ENCODE measurements around the gene PSMA7.
"Not testable (repeated sequence)": the region's sequence is repeated elsewhere in the genome, so short reads cannot be mapped to it uniquely, and the experiment has no call there.

Gene PSMA7

GRCh38 chr20:62117362-62117646 is 25.9 kb downstream of the PSMA7 start:
- no peak for TF ChIP-seq CTCF (IDR thresholded peaks at IDR 0.05; ENCODE audit: borderline replicate concordance, control extremely low read depth, extremely low read depth, insufficient read depth, missing control alignments)
- in situ Hi-C loops (cut with MboI; ENCODE audit: low sequenced_read_pairs, unreplicated experiment): no loop called here
- no peak for DNase-seq (ENCODE audit: low spot score)

DNA sequence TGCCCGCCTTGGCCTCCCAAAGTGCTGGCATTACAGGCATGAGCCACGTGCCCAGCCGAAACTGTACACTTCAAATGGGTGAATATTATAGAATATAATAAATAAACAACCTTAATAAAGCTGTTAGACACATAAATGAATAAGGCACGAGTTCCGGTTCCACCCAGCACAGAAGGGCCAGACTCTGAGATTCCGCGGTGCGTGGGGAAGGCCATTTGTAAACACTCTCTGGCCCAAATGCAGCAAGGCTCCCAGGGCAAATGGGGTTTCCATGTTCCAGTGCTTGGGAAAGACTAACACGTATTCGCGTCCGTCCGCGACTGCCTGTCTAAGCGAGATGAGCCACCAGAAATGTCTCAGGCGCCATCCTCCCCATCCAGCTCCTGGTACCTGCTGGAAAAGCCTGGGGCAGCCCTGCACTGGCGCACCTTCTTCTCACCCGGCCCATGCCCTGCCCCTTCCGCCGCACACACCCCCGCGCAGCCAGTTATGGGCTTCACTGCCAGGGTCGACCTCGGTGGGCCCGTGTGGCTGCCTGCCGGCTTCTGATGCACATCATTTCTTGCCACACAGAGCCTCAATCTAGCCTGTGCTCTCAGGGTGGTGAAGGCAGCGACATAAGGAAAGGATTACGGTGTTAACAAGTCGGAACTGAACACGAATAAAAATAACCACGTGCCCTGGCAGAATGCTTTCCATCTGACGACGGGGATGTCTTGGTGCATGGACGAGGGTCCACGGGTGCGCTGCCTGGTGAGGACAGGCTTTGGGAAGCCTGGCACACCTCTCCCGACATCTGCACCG is 26.4 kb downstream of the PSMA7 start:
- in situ Hi-C loops (cut with MboI; ENCODE audit: low sequenced_read_pairs, unreplicated experiment): no loop called here
- no peak for TF ChIP-seq CTCF (IDR thresholded peaks at IDR 0.05; ENCODE audit: borderline replicate concordance, control extremely low read depth, extremely low read depth, insufficient read depth, missing control alignments)
- DNase-seq (ENCODE audit: low spot score): no peak

DNA sequence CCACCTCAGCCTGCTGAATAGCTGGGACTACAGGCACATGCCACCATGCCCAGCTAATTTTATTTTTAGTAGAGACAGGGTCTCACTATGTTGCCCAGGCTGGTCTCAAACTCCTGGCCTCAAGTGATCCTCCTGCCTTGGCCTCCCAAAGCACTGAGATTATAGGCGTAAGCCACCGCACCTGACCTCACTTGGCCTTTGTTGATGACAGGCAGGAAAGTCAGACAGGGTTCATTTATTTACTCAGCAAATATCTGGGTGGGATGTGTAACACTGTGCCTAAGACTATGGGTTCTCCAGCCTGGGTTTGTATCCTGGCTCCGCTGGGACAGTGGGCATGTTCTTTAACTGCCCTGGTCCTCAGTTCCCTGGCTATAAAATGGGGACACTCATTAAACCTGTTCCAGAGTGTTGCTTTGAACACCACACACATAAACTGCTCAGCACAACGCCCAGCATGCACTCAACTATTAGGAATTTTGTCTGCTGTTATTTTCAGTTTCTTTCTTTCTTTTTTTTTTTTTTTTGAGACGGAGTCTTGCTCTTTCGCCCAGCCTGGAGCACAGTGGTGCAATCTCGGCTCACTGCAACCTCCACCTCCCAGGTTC is 27.3 kb downstream of the PSMA7 start:
- DNase-seq (ENCODE audit: low spot score); in situ Hi-C loops (cut with MboI; ENCODE audit: low sequenced_read_pairs, unreplicated experiment): not testable (repeated sequence)

DNA sequence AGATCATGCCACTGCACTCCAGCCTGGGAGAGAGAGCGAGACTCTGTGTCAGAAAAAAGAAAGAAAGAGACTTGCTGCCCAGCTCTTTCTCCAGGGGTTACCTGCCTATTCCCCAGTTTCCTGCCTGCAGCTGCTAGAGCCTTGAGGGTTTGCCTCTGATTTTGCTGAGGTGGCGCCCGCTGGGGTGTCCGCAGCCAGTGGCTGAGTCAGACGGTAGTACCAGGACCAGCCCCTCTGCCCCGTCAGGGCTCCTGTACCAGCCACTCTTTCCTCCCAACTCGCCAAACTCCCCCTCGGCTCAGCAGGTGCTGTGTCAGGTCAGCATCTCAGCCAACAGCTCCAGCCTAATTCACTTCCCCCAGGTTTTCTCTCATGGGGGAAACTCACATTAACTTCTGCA is 28.3 kb downstream of the PSMA7 start:
- no peak for TF ChIP-seq CTCF (IDR thresholded peaks at IDR 0.05; ENCODE audit: borderline replicate concordance, control extremely low read depth, extremely low read depth, insufficient read depth, missing control alignments)
- DNase-seq (ENCODE audit: low spot score): no peak
- in situ Hi-C loops (cut with MboI; ENCODE audit: low sequenced_read_pairs, unreplicated experiment): no loop called here

- TF ChIP-seq CTCF (IDR thresholded peaks at IDR 0.05; ENCODE audit: borderline replicate concordance, control extremely low read depth, extremely low read depth, insufficient read depth, missing control alignments): no peak
- no peak for DNase-seq (ENCODE audit: low spot score)
These were observed 30.8 kb downstream of the PSMA7 start for GRCh38 chr20:62112368-62112767.

DNA sequence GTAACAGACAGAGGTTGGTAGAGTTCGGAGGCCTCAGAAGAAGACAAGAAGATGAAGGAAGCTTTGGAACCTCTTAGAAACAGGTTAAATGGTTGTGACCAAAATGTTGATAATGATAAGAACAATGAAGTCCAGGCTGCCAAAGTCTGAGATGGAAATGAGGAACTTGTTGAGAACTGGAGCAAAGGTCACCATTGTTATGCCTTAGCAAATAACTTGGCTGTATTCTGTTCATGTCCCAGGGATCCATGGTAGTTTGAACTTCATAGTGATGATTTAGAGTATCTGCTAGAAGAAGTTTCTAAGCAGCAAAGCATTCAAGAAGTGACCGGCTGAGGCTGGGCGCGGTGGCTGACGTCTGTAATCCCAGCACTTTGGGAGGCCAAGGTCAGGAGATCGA is 32.0 kb downstream of the PSMA7 start:
- TF ChIP-seq CTCF (IDR thresholded peaks at IDR 0.05; ENCODE audit: borderline replicate concordance, control extremely low read depth, extremely low read depth, insufficient read depth, missing control alignments): no peak
- in situ Hi-C loops (cut with MboI; ENCODE audit: low sequenced_read_pairs, unreplicated experiment): no loop called here
- no peak for DNase-seq (ENCODE audit: low spot score)

More at GRCh38 chr20:62112368-62112767, 30.8 kb downstream of the PSMA7 start:
- in situ Hi-C loops (cut with MboI; ENCODE audit: low sequenced_read_pairs, unreplicated experiment): no loop called here

DNA sequence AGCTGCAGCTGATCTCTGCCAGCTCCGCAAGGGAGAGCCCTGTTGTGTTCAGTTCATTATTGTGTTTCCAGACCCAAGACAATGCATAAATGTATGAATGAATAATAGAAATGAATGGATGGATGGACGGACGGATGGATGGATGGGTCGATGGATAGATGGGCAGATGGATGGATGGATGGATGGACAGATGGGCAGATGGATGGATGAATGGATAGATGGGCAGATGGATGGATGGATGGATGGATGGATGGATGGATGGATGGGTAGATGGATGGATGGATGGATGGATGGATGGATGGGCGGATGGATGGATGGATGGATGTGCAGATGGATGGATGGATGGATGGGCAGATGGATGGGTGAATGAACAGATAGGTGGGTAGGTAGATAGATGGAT is 37.6 kb downstream of the PSMA7 start:
- in situ Hi-C loops (cut with MboI; ENCODE audit: low sequenced_read_pairs, unreplicated experiment): no loop called here
- TF ChIP-seq CTCF (IDR thresholded peaks at IDR 0.05; ENCODE audit: borderline replicate concordance, control extremely low read depth, extremely low read depth, insufficient read depth, missing control alignments): no peak
- no peak for DNase-seq (ENCODE audit: low spot score)

Data from GM13976 (cell line).